Measurements from ENCODE around the gene RAB5B.
A peak's percentile ranks its signal among the peaks of the same experiment; 100 is the strongest.

Gene RAB5B

GRCh38 chr12:55969356-55969755 is 4.5 kb upstream of the RAB5B start:
- no peak overlapping the region for H3K4me3 ChIP-seq (ENCODE audit: low read depth, low read length, poor library complexity, severe bottlenecking)
- H4K20me1 ChIP-seq (ENCODE audit: insufficient read depth, low read length): no peaks in the 10 kb centered on the region
- peaks cover 25% of the 10 kb centered on the region; the same call in 1 of the 2 replicates for H3K36me3 ChIP-seq (ENCODE audit: insufficient read depth, low read length)
- TF ChIP-seq CTCF (IDR thresholded peaks at IDR 0.05; ENCODE audit: low read length): no peak
- no peak for TF ChIP-seq EZH2 (IDR thresholded peaks at IDR 0.05; ENCODE audit: borderline replicate concordance, low read length)
- H3K9me3 ChIP-seq (ENCODE audit: low read length): no peaks in the 10 kb centered on the region
- H3K9ac ChIP-seq (ENCODE audit: low read length): no peak overlapping the region
- H3K27ac ChIP-seq (ENCODE audit: low read depth, low read length, poor library complexity, severe bottlenecking): no peak overlapping the region
- peaks cover 10% of the 10 kb centered on the region; the same call in 1 of the 2 replicates for H3K79me2 ChIP-seq (ENCODE audit: insufficient read depth, low read length)
- peaks cover 36% of the 10 kb centered on the region for H3K4me1 ChIP-seq (ENCODE audit: insufficient read depth, low read length, severe bottlenecking)
- H3K4me2 ChIP-seq (ENCODE audit: low read length): no peak overlapping the region
- H3K27me3 ChIP-seq (ENCODE audit: insufficient read depth, low read length): no peaks in the 10 kb centered on the region
- H3F3A ChIP-seq (ENCODE audit: insufficient read depth, low read length): no peaks in the 10 kb centered on the region
- H2AFZ ChIP-seq (ENCODE audit: low read length): no peak overlapping the region
- no peaks in the 10 kb centered on the region for H3K9me2 ChIP-seq (ENCODE audit: low read depth, low read length)

- H3K27ac ChIP-seq (ENCODE audit: low read depth, low read length, poor library complexity, severe bottlenecking): no peak overlapping the region
- peaks cover 42% of the 10 kb centered on the region for H3K4me1 ChIP-seq (ENCODE audit: insufficient read depth, low read length, severe bottlenecking)
- H2AFZ ChIP-seq (ENCODE audit: low read length): no peak overlapping the region
- no peak overlapping the region for H3K4me2 ChIP-seq (ENCODE audit: low read length)
- TF ChIP-seq CTCF (IDR thresholded peaks at IDR 0.05; ENCODE audit: low read length) (no peak), EZH2 (IDR thresholded peaks at IDR 0.05; ENCODE audit: borderline replicate concordance, low read length) (no peak)
- H3K79me2 ChIP-seq (ENCODE audit: insufficient read depth, low read length): peaks cover 22% of the 10 kb centered on the region
- H4K20me1 ChIP-seq (ENCODE audit: insufficient read depth, low read length): no peaks in the 10 kb centered on the region
- H3K9me3 ChIP-seq (ENCODE audit: low read length): no peaks in the 10 kb centered on the region
- H3K27me3 ChIP-seq (ENCODE audit: insufficient read depth, low read length): no peaks in the 10 kb centered on the region
- H3K36me3 ChIP-seq (ENCODE audit: insufficient read depth, low read length): peaks cover 25% of the 10 kb centered on the region; the same call in 1 of the 2 replicates
- no peak overlapping the region for H3K9ac ChIP-seq (ENCODE audit: low read length)
- no peaks in the 10 kb centered on the region for H3F3A ChIP-seq (ENCODE audit: insufficient read depth, low read length)
- H3K4me3 ChIP-seq (ENCODE audit: low read depth, low read length, poor library complexity, severe bottlenecking): no peak overlapping the region
- H3K9me2 ChIP-seq (ENCODE audit: low read depth, low read length): no peaks in the 10 kb centered on the region
Measured at GRCh38 chr12:55970775-55971174, 3.1 kb upstream of the RAB5B start.

GRCh38 chr12:55972042-55972441 is 1.8 kb upstream of the RAB5B start:
- Histone ChIP-seq H3F3A (ENCODE audit: insufficient read depth, low read length) (no peaks in the 10 kb centered on the region), H3K4me3 (ENCODE audit: low read depth, low read length, poor library complexity, severe bottlenecking) (peak overlapping the region; percentile 71), H3K27ac (ENCODE audit: low read depth, low read length, poor library complexity, severe bottlenecking) (peak overlapping the region; percentile 47), H4K20me1 (ENCODE audit: insufficient read depth, low read length) (no peaks in the 10 kb centered on the region), H3K9me2 (ENCODE audit: low read depth, low read length) (no peaks in the 10 kb centered on the region), H3K27me3 (ENCODE audit: insufficient read depth, low read length) (no peaks in the 10 kb centered on the region), H3K4me2 (ENCODE audit: low read length) (peak overlapping the region; percentile 85; the same call in 1 of the 2 replicates), H3K79me2 (ENCODE audit: insufficient read depth, low read length) (peaks cover 19% of the 10 kb centered on the region), H3K36me3 (ENCODE audit: insufficient read depth, low read length) (peaks cover 28% of the 10 kb centered on the region; the same call in 1 of the 2 replicates), H2AFZ (ENCODE audit: low read length) (no peak overlapping the region), H3K4me1 (ENCODE audit: insufficient read depth, low read length, severe bottlenecking) (peaks cover 35% of the 10 kb centered on the region), H3K9ac (ENCODE audit: low read length) (no peak overlapping the region), H3K9me3 (ENCODE audit: low read length) (no peaks in the 10 kb centered on the region)
- TF ChIP-seq CTCF (IDR thresholded peaks at IDR 0.05; ENCODE audit: low read length): no peak
- no peak for TF ChIP-seq EZH2 (IDR thresholded peaks at IDR 0.05; ENCODE audit: borderline replicate concordance, low read length)

Measured in OCI-LY1 (cell line).